ENCODE measurements around the gene WDR44. TPM values are rescaled to one million over a fixed set of nuclear protein-coding genes. Genes with fewer than 3 reads are reported as not detected.

WDR44 gene
- polyA plus RNA-seq, 2 of the 4 experiments (the other 2 are of a cell fraction), result 9.9 to 22.1 TPM

- ChIA-PET CTCF (interaction anchor here (8.0 kb wide), 1 partner anchor 146 kb away, joined by 104 read pairs; no protein-coding TSS in a partner anchor), POLR2A (no interaction called here)
- H3K9me3 ChIP-seq, result no peaks in the 10 kb centered on the region
- no peak for ATAC-seq
- WGBS (ENCODE audit: missing lambda C conversion rate), result 97% methylated on average over 3 of the region's 3 CpGs
- no peak for FAIRE-seq
- DNase-seq (ENCODE audit: low read depth in 1 of 2, low spot score in 1 of 2), result no peak
- no peaks in the 10 kb centered on the region for H3K4me1 ChIP-seq
- no peak overlapping the region for H3K4me3 ChIP-seq
- TF ChIP-seq ZFP36 (IDR thresholded peaks at IDR 0.05; ENCODE audit: borderline replicate concordance, partially characterized antibody) (no peak), EP300 (IDR thresholded peaks at IDR 0.05) (no peak), CHD4 (IDR thresholded peaks at IDR 0.05; ENCODE audit: borderline replicate concordance) (no peak), RARB (CRISPR knock-in tag; IDR thresholded peaks at IDR 0.05) (no peak), ELK1 (IDR thresholded peaks at IDR 0.05; ENCODE audit: low read depth, low read length) (no peak), HEYL (CRISPR knock-in tag; IDR thresholded peaks at IDR 0.05) (no peak), POLR2A (IDR thresholded peaks at IDR 0.05; ENCODE audit: low read length) (no peak), REST (IDR thresholded peaks at IDR 0.05) (no peak), ZC3H11A (IDR thresholded peaks at IDR 0.05) (no peak), FOSL2 (IDR thresholded peaks at IDR 0.05) (no peak), FOSL2 (CRISPR knock-in tag; IDR thresholded peaks at IDR 0.05) (no peak), CBX8 (IDR thresholded peaks at IDR 0.05) (no peak), ZSCAN20 (CRISPR knock-in tag; IDR thresholded peaks at IDR 0.05) (no peak), MAFK (IDR thresholded peaks at IDR 0.05; ENCODE audit: partially characterized antibody) (no peak), EHMT2 (IDR thresholded peaks at IDR 0.05; ENCODE audit: low read depth) (no peak), RAD21 (conservative IDR thresholded peaks at IDR 0.05 in 1 of 2, IDR thresholded peaks at IDR 0.05 in 1 of 2) (no peak), TP53 (CRISPR knock-in tag; IDR thresholded peaks at IDR 0.05) (no peak), USF2 (IDR thresholded peaks at IDR 0.05) (no peak), ZNF302 (CRISPR knock-in tag; IDR thresholded peaks at IDR 0.05) (no peak), BCL3 (IDR thresholded peaks at IDR 0.05) (no peak), CTCF (IDR thresholded peaks at IDR 0.05) (no peak)
- no peak overlapping the region for H3K4me2 ChIP-seq
- no peak overlapping the region for H3K27ac ChIP-seq
Observed at GRCh38 chrX:118455013-118455412, 109.1 kb downstream of the WDR44 start.
